OCI-LY3 (cell line): ENCODE measurements around the gene EYS.

Experiments
- H2AFZ ChIP-seq: fragments of 200-600, 300-600 bp; shearing (Covaris generic); 2 replicates; pipeline ENCODE4 v1.6.0; 2014; ENCODE audit warnings: antibody characterized with exemption, low read depth, low read length
- H3K27ac ChIP-seq: fragments of 200-600, 300-600 bp; sonication (generic); 2 replicates; pipeline ENCODE4 v1.5.1; 2014; ENCODE audit warnings: mild to moderate bottlenecking, low read length, moderate library complexity, mixed read lengths
- H3K27me3 ChIP-seq: fragments of 200-600, 300-600 bp; sonication (generic); 2 replicates; pipeline ENCODE4 v1.6.1; 2014; ENCODE audit warnings: low read depth, low read length, mixed read lengths
- H3K36me3 ChIP-seq: fragments of 200-600, 300-600 bp; sonication (generic); replicated peaks from 2 replicates; pipeline ENCODE3; 2014; ENCODE audit warnings: low read depth, low read length, mixed read lengths
- H3K4me1 ChIP-seq: fragments of 300-600, 200-600 bp; sonication (generic); 2 replicates; pipeline ENCODE4 v1.6.1; 2014; ENCODE audit warnings: low read length, mixed read lengths
- H3K4me2 ChIP-seq: fragments of 200-600, 300-600 bp; sonication (generic); 2 replicates; pipeline ENCODE4 v1.6.1; 2014; ENCODE audit warnings: low read length, mixed read lengths
- H3K4me3 ChIP-seq: fragments of 300-600, 200-600 bp; sonication (generic); 2 replicates; pipeline ENCODE4 v1.5.1; 2014; ENCODE audit warnings: antibody characterized with exemption, mild to moderate bottlenecking, low read length, moderate library complexity
- H3K79me2 ChIP-seq: fragments of 300-600, 200-600 bp; shearing (Covaris generic); 2 replicates; pipeline ENCODE4 v1.6.1; 2014; ENCODE audit warnings: mild to moderate bottlenecking, low read length, mixed read lengths
- H3K9ac ChIP-seq: fragments of 300-600, 200-600 bp; shearing (Covaris generic); 2 replicates; pipeline ENCODE4 v1.6.0; 2014; ENCODE audit warnings: mild to moderate bottlenecking, low read length, moderate library complexity
- H3K9me3 ChIP-seq: fragments of 200-600, 300-600 bp; shearing (Covaris generic); 2 replicates; pipeline ENCODE4 v1.6.1; 2014; ENCODE audit warnings: low read length, mixed read lengths; ENCODE audit not compliant: insufficient read depth
- H4K20me1 ChIP-seq: fragments of 200-600, 300-600 bp; sonication (generic); 2 replicates; pipeline ENCODE4 v1.6.1; 2016; ENCODE audit warnings: low read length, mixed read lengths; ENCODE audit not compliant: insufficient read depth
- EZH2phosphoT487 ChIP-seq: fragments of 200-600 bp; shearing (Covaris generic); IDR thresholded peaks from 2 replicates; pipeline ENCODE4 v1.6.1; 2018; ENCODE audit warnings: antibody characterized with exemption, mixed run types, low read depth
- TF ChIP-seq, protein P1 (sequence below): fragments of 200-600, 300-600 bp; sonication (generic); IDR thresholded peaks from 2 replicates; pipeline ENCODE4 v1.5.1; 2014; ENCODE audit warnings: antibody characterized with exemption, low read length, low read depth

Gene EYS

DNA sequence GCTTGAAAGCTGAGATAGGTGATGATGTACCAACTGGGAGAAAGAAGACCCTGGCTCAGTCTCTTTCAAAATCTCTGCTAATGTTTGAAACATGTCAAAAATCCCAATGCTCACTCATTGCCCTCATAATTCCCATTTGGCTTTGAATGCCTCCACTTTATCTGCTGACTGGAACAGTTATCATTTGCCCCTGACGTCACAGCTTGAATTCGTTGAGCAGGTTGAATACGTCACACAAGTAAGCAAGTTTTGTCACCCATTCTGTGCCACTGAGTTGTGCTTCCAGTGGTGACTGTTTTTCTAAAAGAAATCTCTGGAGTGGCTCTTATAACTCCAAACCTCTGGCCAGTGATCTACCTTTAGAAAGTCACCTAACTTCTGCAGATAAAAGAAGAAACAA, 991.4 kb downstream of the EYS start:
- no peaks in the 10 kb centered on the region for H4K20me1 ChIP-seq
- H3K36me3 ChIP-seq: no peaks in the 10 kb centered on the region
- no peak overlapping the region for H3K27ac ChIP-seq
- H2AFZ ChIP-seq: no peak overlapping the region
- no peaks in the 10 kb centered on the region for H3K9me3 ChIP-seq
- H3K4me2 ChIP-seq: no peak overlapping the region
- no peaks in the 10 kb centered on the region for H3K79me2 ChIP-seq
- no peak overlapping the region for H3K9ac ChIP-seq
- no peaks in the 10 kb centered on the region for H3K27me3 ChIP-seq
- no peak overlapping the region for H3K4me3 ChIP-seq
- no peak for TF ChIP-seq EZH2phosphoT487
- TF ChIP-seq, protein P1, sequence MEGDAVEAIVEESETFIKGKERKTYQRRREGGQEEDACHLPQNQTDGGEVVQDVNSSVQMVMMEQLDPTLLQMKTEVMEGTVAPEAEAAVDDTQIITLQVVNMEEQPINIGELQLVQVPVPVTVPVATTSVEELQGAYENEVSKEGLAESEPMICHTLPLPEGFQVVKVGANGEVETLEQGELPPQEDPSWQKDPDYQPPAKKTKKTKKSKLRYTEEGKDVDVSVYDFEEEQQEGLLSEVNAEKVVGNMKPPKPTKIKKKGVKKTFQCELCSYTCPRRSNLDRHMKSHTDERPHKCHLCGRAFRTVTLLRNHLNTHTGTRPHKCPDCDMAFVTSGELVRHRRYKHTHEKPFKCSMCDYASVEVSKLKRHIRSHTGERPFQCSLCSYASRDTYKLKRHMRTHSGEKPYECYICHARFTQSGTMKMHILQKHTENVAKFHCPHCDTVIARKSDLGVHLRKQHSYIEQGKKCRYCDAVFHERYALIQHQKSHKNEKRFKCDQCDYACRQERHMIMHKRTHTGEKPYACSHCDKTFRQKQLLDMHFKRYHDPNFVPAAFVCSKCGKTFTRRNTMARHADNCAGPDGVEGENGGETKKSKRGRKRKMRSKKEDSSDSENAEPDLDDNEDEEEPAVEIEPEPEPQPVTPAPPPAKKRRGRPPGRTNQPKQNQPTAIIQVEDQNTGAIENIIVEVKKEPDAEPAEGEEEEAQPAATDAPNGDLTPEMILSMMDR: no peak
- no peaks in the 10 kb centered on the region for H3K4me1 ChIP-seq

DNA sequence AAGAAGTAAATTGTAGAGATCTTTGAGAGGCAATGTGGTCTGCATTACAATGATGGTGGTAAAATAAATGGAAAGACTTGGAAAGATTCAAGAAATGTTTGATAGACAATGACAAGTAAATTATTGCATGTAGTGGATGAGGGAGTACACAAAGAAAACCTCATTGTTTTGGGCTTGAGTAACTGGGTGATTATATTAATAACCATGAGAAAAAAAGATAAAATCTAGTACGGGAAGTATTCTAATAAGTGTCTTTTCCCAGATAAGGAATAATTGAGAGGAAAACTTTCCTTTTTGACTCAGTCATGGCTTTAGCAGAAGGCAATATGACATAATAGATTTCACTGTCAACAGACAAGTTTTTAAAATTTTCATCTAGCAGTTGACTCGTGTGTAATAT, 993.0 kb downstream of the EYS start:
- Histone ChIP-seq H4K20me1 (no peaks in the 10 kb centered on the region), H3K9ac (no peak overlapping the region), H3K9me3 (no peaks in the 10 kb centered on the region), H3K27ac (no peak overlapping the region), H2AFZ (no peak overlapping the region), H3K4me2 (no peak overlapping the region), H3K4me1 (no peaks in the 10 kb centered on the region), H3K36me3 (no peaks in the 10 kb centered on the region), H3K79me2 (no peaks in the 10 kb centered on the region), H3K4me3 (no peak overlapping the region), H3K27me3 (no peaks in the 10 kb centered on the region)
- TF ChIP-seq, protein P1: no peak
- no peak for TF ChIP-seq EZH2phosphoT487

DNA sequence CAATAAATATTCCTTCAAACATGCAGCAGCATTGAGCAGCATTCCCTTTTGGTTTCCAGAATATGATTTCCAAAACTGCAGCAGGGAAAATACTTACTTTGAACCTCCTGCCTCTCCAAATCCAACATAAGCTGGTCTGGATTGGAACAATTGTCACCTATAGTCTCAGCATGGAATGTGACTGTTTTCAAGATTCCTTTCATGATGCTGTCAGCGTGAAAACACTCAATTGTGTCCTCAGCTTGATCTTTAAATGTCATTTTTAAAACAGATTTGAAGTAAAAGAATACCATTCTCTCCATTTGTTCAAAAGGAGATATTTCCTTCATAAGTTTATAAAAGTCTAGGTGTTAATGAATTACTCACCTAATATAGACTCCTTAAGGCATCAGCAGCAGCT, 993.9 kb downstream of the EYS start:
- Histone ChIP-seq H3K4me2 (no peak overlapping the region), H4K20me1 (no peaks in the 10 kb centered on the region), H3K79me2 (no peaks in the 10 kb centered on the region), H3K4me3 (no peak overlapping the region), H3K27me3 (no peaks in the 10 kb centered on the region), H2AFZ (no peak overlapping the region), H3K4me1 (no peaks in the 10 kb centered on the region), H3K9ac (no peak overlapping the region), H3K27ac (no peak overlapping the region), H3K36me3 (no peaks in the 10 kb centered on the region), H3K9me3 (no peaks in the 10 kb centered on the region)
- TF ChIP-seq, protein P1: no peak
- TF ChIP-seq EZH2phosphoT487: no peak

DNA sequence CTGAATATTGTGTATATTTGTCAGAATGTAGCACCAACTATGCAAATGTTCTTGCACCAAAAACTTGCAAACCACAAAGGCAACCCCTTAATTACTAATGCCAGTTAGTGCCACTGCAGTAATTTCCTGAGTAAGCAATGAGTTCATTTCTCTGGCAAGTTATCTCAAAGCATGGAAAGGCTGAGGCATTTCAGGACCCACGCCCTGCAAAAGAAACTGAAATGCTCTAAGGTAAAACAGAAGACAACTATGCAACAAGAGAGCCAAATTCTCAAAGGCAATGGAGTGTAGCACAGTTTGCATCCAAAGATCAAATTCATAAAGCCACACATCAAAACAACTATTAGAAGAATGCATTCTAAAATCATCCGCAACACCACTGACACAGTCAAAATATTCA, 994.4 kb downstream of the EYS start:
- Histone ChIP-seq H3K4me1 (no peaks in the 10 kb centered on the region), H3K27me3 (no peaks in the 10 kb centered on the region), H3K36me3 (no peaks in the 10 kb centered on the region), H3K4me3 (no peak overlapping the region), H2AFZ (no peak overlapping the region), H3K9ac (no peak overlapping the region), H4K20me1 (no peaks in the 10 kb centered on the region), H3K9me3 (no peaks in the 10 kb centered on the region), H3K79me2 (no peaks in the 10 kb centered on the region), H3K4me2 (no peak overlapping the region), H3K27ac (no peak overlapping the region)
- TF ChIP-seq, protein P1: no peak
- no peak for TF ChIP-seq EZH2phosphoT487
